Gastrocnemius medialis (tissue), 4 donors: ENCODE data around the gene RILPL2.

Experiments used
- POLR2A ChIP-seq, 2 donors: fragments of 450-650 bp; IDR thresholded peaks; one replicate each; pipeline ENCODE4 v1.6.1; 2017; ENCODE audit warnings: antibody characterized with exemption in 2 of 2, mild to moderate bottlenecking in 2 of 2, moderate library complexity in 2 of 2
- TF ChIP-seq, protein P1 (sequence below), 5 experiments: fragments of 450-650 bp in 3 of 5; fragments of 200-600 bp in 2 of 5; sonication (generic) in 2 of 5; IDR thresholded peaks in 4 of 5; conservative IDR thresholded peaks in 1 of 5; 1 replicate in 4 of 5; 2 replicates in 1 of 5; pipeline ENCODE4 v1.5.1; 2016 to 2019; ENCODE audit warnings: antibody characterized with exemption in 5 of 5, mild to moderate bottlenecking in 3 of 5, moderate library complexity in 3 of 5

DNA sequence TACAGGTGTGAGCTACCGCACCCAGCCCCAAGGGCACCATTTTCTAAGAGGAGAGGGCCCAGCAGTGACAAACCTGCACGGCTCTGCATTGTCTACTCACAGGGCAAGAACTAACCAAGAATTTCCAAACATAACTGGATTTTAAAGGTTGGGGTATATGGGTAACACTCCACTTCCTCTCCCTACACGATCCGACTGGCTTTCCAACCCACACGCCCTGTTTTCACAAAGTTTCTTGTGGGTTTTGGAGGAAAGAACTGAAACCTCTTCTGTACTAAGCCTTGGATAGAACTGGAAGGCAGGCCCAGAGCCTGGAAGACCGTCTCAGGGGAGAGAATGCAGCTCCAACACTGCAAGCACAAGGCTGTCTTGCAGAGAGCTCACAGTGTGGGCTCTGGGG lies 46.4 kb upstream of the RILPL2 start:
- TF ChIP-seq, protein P1, sequence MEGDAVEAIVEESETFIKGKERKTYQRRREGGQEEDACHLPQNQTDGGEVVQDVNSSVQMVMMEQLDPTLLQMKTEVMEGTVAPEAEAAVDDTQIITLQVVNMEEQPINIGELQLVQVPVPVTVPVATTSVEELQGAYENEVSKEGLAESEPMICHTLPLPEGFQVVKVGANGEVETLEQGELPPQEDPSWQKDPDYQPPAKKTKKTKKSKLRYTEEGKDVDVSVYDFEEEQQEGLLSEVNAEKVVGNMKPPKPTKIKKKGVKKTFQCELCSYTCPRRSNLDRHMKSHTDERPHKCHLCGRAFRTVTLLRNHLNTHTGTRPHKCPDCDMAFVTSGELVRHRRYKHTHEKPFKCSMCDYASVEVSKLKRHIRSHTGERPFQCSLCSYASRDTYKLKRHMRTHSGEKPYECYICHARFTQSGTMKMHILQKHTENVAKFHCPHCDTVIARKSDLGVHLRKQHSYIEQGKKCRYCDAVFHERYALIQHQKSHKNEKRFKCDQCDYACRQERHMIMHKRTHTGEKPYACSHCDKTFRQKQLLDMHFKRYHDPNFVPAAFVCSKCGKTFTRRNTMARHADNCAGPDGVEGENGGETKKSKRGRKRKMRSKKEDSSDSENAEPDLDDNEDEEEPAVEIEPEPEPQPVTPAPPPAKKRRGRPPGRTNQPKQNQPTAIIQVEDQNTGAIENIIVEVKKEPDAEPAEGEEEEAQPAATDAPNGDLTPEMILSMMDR (IDR thresholded peaks at IDR 0.05 in 4 of 5, conservative IDR thresholded peaks at IDR 0.05 in 1 of 5) = no peak
- no peak for TF ChIP-seq POLR2A (IDR thresholded peaks at IDR 0.05)
